HepG2 (cell line): ENCODE data around the gene TXNDC12. TPM values are rescaled to one million over a fixed set of nuclear protein-coding genes. Genes with fewer than 3 reads are reported as not detected.

Experiments
- CREM ChIP-seq, 2 experiments: sonication (generic) in 1 of 2; formaldehyde crosslinking in 1 of 2; IDR thresholded peaks; 2 replicates each; pipeline versions ENCODE4 v1.4.0 to v1.6.1; 2016 to 2020; ENCODE audit warnings: antibody characterized with exemption in 1 of 2, mild to moderate bottlenecking in 1 of 2, missing genetic modification reagents in 1 of 2
- FOXA3 ChIP-seq: IDR thresholded peaks from 2 replicates; pipeline ENCODE4 v1.6.1; 2016; ENCODE audit warnings: missing genetic modification reagents, missing compliant biosample characterization
- HDAC1 ChIP-seq: sonication (generic); formaldehyde crosslinking; IDR thresholded peaks from 2 replicates; pipeline ENCODE4 v1.5.1; 2020; ENCODE audit warnings: mild to moderate bottlenecking, missing genetic modification reagents
- HDAC2 ChIP-seq: sonication (generic); formaldehyde crosslinking; IDR thresholded peaks from 2 replicates; pipeline ENCODE4 v1.4.0; 2020; ENCODE audit warnings: missing genetic modification reagents
- HOXA3 ChIP-seq: sonication (generic); formaldehyde crosslinking; IDR thresholded peaks from 2 replicates; pipeline ENCODE4 v1.5.0; 2020; ENCODE audit warnings: missing genetic modification reagents
- JUN ChIP-seq: sonication (generic); formaldehyde crosslinking; IDR thresholded peaks from 2 replicates; pipeline ENCODE4 v1.4.0; 2020; ENCODE audit warnings: mild to moderate bottlenecking, missing genetic modification reagents
- MAFG ChIP-seq: sonication (generic); formaldehyde crosslinking; IDR thresholded peaks from 2 replicates; pipeline ENCODE4 v1.5.1; 2020; ENCODE audit warnings: mild to moderate bottlenecking, missing genetic modification reagents
- MED8 ChIP-seq: sonication (generic); formaldehyde crosslinking; IDR thresholded peaks from 2 replicates; pipeline ENCODE4 v1.8.1; 2023; ENCODE audit warnings: mild to moderate bottlenecking, missing genetic modification reagents; ENCODE audit not compliant: insufficient replicate concordance
- MEIS2 ChIP-seq: sonication (generic); formaldehyde crosslinking; IDR thresholded peaks from 2 replicates; pipeline ENCODE4 v1.9.0; 2021; ENCODE audit warnings: mild to moderate bottlenecking, missing genetic modification reagents
- MNT ChIP-seq: fragments of 450-650 bp; IDR thresholded peaks from 2 replicates; pipeline ENCODE4 v1.6.1; 2016
- PHF21A ChIP-seq: sonication (generic); formaldehyde crosslinking; IDR thresholded peaks from 2 replicates; pipeline ENCODE4 v1.5.0; 2020; ENCODE audit warnings: mild to moderate bottlenecking, missing genetic modification reagents
- SALL1 ChIP-seq: sonication (generic); formaldehyde crosslinking; IDR thresholded peaks from 2 replicates; pipeline ENCODE4 v1.8.0; 2022; ENCODE audit warnings: mild to moderate bottlenecking, missing genetic modification reagents
- SNAI1 ChIP-seq: sonication (generic); formaldehyde crosslinking; IDR thresholded peaks from 2 replicates; pipeline ENCODE4 v1.5.0; 2020; ENCODE audit warnings: mild to moderate bottlenecking, missing genetic modification reagents, borderline replicate concordance
- SNAPC2 ChIP-seq: sonication (generic); formaldehyde crosslinking; IDR thresholded peaks from 2 replicates; pipeline ENCODE4 v1.8.1; 2022; ENCODE audit warnings: mild to moderate bottlenecking, missing genetic modification reagents
- TAF1 ChIP-seq: sonication (generic); formaldehyde crosslinking; IDR thresholded peaks from 2 replicates; pipeline ENCODE4 v1.4.0; 2020; ENCODE audit warnings: missing genetic modification reagents
- TBP ChIP-seq: sonication (generic); formaldehyde crosslinking; IDR thresholded peaks from 2 replicates; pipeline ENCODE4 v1.5.0; 2020; ENCODE audit warnings: missing genetic modification reagents
- ZFP41 ChIP-seq: sonication (generic); formaldehyde crosslinking; IDR thresholded peaks from 2 replicates; pipeline ENCODE4 v1.4.0; 2020; ENCODE audit warnings: mild to moderate bottlenecking, missing genetic modification reagents, borderline replicate concordance
- ZNF3 ChIP-seq: IDR thresholded peaks from 2 replicates; pipeline ENCODE4 v1.7.0; 2017; ENCODE audit warnings: inconsistent platforms
- ZNF326 ChIP-seq: sonication (generic); formaldehyde crosslinking; IDR thresholded peaks from 2 replicates; pipeline ENCODE4 v1.4.0; 2020; ENCODE audit warnings: missing genetic modification reagents, borderline replicate concordance
- ZNF34 ChIP-seq: sonication (generic); formaldehyde crosslinking; IDR thresholded peaks from 2 replicates; pipeline ENCODE4 v1.4.0; 2020; ENCODE audit warnings: mild to moderate bottlenecking, missing genetic modification reagents, borderline replicate concordance
- ZNF383 ChIP-seq: sonication (generic); formaldehyde crosslinking; IDR thresholded peaks from 2 replicates; pipeline ENCODE4 v1.4.0; 2020; ENCODE audit warnings: missing genetic modification reagents, mild to moderate bottlenecking, borderline replicate concordance
- ZNF44 ChIP-seq: sonication (generic); formaldehyde crosslinking; IDR thresholded peaks from 2 replicates; pipeline ENCODE4 v1.5.1; 2020; ENCODE audit warnings: mild to moderate bottlenecking, missing genetic modification reagents
- ZNF546 ChIP-seq: sonication (generic); formaldehyde crosslinking; conservative IDR thresholded peaks from 2 replicates; pipeline ENCODE4 v1.8.1; 2023; ENCODE audit warnings: mild to moderate bottlenecking, missing genetic modification reagents
- ZNF556 ChIP-seq: sonication (generic); formaldehyde crosslinking; IDR thresholded peaks from 2 replicates; pipeline ENCODE4 v1.4.0; 2020; ENCODE audit warnings: mild to moderate bottlenecking, missing genetic modification reagents, borderline replicate concordance
- ZNF773 ChIP-seq: sonication (generic); formaldehyde crosslinking; IDR thresholded peaks from 2 replicates; pipeline ENCODE4 v1.4.0; 2020; ENCODE audit warnings: missing genetic modification reagents, borderline replicate concordance
- polyA plus RNA-seq, 8 experiments: library from polyadenylated mRNA; depleted of rRNA in 3 of 8; stranded (reverse) in 7 of 8; unstranded in 1 of 8; fragments of >200 nt; fragmentation: Illumina TruSeq in 4 of 8; extraction: Trizol in 4 of 8; gene quantifications; 2 replicates each; pipeline versions ENCODE4 v1.2.1 to v1.2.3, GENCODE V29; 2011 to 2016; ENCODE audit warnings: low read depth in 4 of 8, missing spikeins in 1 of 8, mixed read lengths in 1 of 8; ENCODE audit not compliant: insufficient read depth in 1 of 8
- total RNA-seq, 5 experiments: library from RNA; depleted of rRNA; stranded (reverse); fragments of >200 nt; fragmentation: Illumina TruSeq; extraction: Trizol; gene quantifications; 2 replicates each; pipeline ENCODE4 v1.2.3, GENCODE V29; 2016; ENCODE audit warnings: low read depth in 1 of 5
- TF ChIP-seq, protein P1 (sequence below), 2 experiments: sonication (generic) in 1 of 2; formaldehyde crosslinking in 1 of 2; IDR thresholded peaks; 2 replicates each; pipeline versions ENCODE4 v1.4.0 to v1.6.1; 2018 to 2020; ENCODE audit warnings: missing genetic modification reagents in 2 of 2, borderline replicate concordance in 1 of 2, low read depth in 1 of 2, mild to moderate bottlenecking in 1 of 2, missing biosample characterization in 1 of 2
- TF ChIP-seq, protein P2 (sequence below): sonication (generic); formaldehyde crosslinking; IDR thresholded peaks from 2 replicates; pipeline ENCODE4 v1.5.1; 2020; ENCODE audit warnings: missing genetic modification reagents, mild to moderate bottlenecking, borderline replicate concordance

TXNDC12 gene
- total and polyA plus RNA-seq, 2 of the 13 experiments (the other 11 are each of a cell fraction or from before 2014, with no cell fraction given), result 65.6 to 67.2 TPM

- TF ChIP-seq ZFP41 (CRISPR knock-in tag), result no peak
- TF ChIP-seq HDAC2, result peak; percentile 83
- peak; percentile 73; the same call in 1 of the 2 replicates for TF ChIP-seq HOXA3 (CRISPR knock-in tag)
- TF ChIP-seq ZNF44 (CRISPR knock-in tag), result no peak
- TF ChIP-seq ZNF383, result no peak
- TF ChIP-seq SNAPC2 (CRISPR knock-in tag), result no peak
- TF ChIP-seq ZNF556 (CRISPR knock-in tag), result peak; percentile 60; the same call in 1 of the 2 replicates
- no peak for TF ChIP-seq JUN (CRISPR knock-in tag)
- TF ChIP-seq MNT, result 0 out of 2 replicates have a peak, but pooled peaks have one; percentile 21
- peak; percentile 63; the same call in 1 of the 2 replicates for TF ChIP-seq CREM (IDR thresholded peaks at IDR 0.05)
- TF ChIP-seq CREM (CRISPR knock-in tag; IDR thresholded peaks at IDR 0.05), result no peak
- peak; percentile 60; the same call in 1 of the 2 replicates for TF ChIP-seq MEIS2
- no peak for TF ChIP-seq ZNF773
- no peak for TF ChIP-seq ZNF326
- no peak for TF ChIP-seq ZNF546
- no peak for TF ChIP-seq ZNF3 (CRISPR knock-in tag)
- TF ChIP-seq SALL1 (CRISPR knock-in tag), result peak; percentile 96
- no peak for TF ChIP-seq MED8 (CRISPR knock-in tag)
- TF ChIP-seq, protein P1, sequence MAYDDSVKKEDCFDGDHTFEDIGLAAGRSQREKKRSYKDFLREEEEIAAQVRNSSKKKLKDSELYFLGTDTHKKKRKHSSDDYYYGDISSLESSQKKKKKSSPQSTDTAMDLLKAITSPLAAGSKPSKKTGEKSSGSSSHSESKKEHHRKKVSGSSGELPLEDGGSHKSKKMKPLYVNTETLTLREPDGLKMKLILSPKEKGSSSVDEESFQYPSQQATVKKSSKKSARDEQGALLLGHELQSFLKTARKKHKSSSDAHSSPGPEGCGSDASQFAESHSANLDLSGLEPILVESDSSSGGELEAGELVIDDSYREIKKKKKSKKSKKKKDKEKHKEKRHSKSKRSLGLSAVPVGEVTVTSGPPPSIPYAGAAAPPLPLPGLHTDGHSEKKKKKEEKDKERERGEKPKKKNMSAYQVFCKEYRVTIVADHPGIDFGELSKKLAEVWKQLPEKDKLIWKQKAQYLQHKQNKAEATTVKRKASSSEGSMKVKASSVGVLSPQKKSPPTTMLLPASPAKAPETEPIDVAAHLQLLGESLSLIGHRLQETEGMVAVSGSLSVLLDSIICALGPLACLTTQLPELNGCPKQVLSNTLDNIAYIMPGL (CRISPR knock-in tag; IDR thresholded peaks at IDR 0.05; ENCODE audit: borderline replicate concordance in 1 of 2, low read depth in 1 of 2), result peak in 1 of 2 experiments; percentile 30; a peak in 1 of 4 replicates
- TF ChIP-seq TBP (CRISPR knock-in tag), result no peak
- peak; percentile 78 for TF ChIP-seq HDAC1 (CRISPR knock-in tag)
- TF ChIP-seq ZNF34, result no peak
- TF ChIP-seq, protein P2, sequence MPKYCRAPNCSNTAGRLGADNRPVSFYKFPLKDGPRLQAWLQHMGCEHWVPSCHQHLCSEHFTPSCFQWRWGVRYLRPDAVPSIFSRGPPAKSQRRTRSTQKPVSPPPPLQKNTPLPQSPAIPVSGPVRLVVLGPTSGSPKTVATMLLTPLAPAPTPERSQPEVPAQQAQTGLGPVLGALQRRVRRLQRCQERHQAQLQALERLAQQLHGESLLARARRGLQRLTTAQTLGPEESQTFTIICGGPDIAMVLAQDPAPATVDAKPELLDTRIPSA (CRISPR knock-in tag), result no peak
- no peak for TF ChIP-seq MAFG (CRISPR knock-in tag)
- TF ChIP-seq SNAI1 (CRISPR knock-in tag), result no peak
- no peak for TF ChIP-seq TAF1 (CRISPR knock-in tag)
- no peak; the same call in 1 of the 2 replicates for TF ChIP-seq PHF21A (CRISPR knock-in tag)
- peak; percentile 95 for TF ChIP-seq FOXA3 (CRISPR knock-in tag)
Measured at GRCh38 chr1:52098139-52098871, 43.3 kb upstream of the TXNDC12 start (continued).
